Tibial nerve (tissue), 4 donors: ENCODE results near the gene NTSR1.
A peak's percentile ranks its signal among the peaks of the same experiment; 100 is the strongest.

Experiments
- CTCF ChIP-seq, 5 experiments: fragments of 200-600 bp in 3 of 5; fragments of 450-650 bp in 2 of 5; sonication (generic) in 3 of 5; IDR thresholded peaks; one replicate each; pipeline ENCODE4 v1.5.1; 2016 to 2019; ENCODE audit warnings: antibody characterized with exemption in 5 of 5, mild to moderate bottlenecking in 3 of 5, moderate library complexity in 2 of 5
- EP300 ChIP-seq, 2 donors: sonication (generic); formaldehyde crosslinking; IDR thresholded peaks; one replicate each; pipeline ENCODE4 v1.6.1; 2017; ENCODE audit warnings: antibody characterized with exemption in 2 of 2, mild to moderate bottlenecking in 1 of 2
- POLR2A ChIP-seq, 2 donors: fragments of 450-650 bp; IDR thresholded peaks; one replicate each; pipeline ENCODE4 v1.6.1; 2017; ENCODE audit warnings: antibody characterized with exemption in 2 of 2, mild to moderate bottlenecking in 2 of 2, moderate library complexity in 2 of 2

GRCh38 chr20:62666736-62667529 is 41.7 kb upstream of the NTSR1 start:
- no peak for TF ChIP-seq POLR2A (IDR thresholded peaks at IDR 0.05)
- TF ChIP-seq CTCF (IDR thresholded peaks at IDR 0.05): no peak
- TF ChIP-seq EP300 (IDR thresholded peaks at IDR 0.05): peak in 1 of 2 donors; percentile 51
